NT2/D1 (cell line): Measurements from ENCODE around the gene ST6GALNAC6.
"Not testable (repeated sequence)": the region's sequence is repeated elsewhere in the genome, so short reads cannot be mapped to it uniquely, and the experiment has no call there.

Source experiments
- DNase-seq: peaks from one replicate; pipeline ENCODE4 v3.0.0-alpha.2; 2011; ENCODE audit warnings: low read depth, low spot score
- H3K27me3 ChIP-seq: 2 replicates; pipeline ENCODE4 v1.6.0; 2011; ENCODE audit warnings: mild to moderate bottlenecking; ENCODE audit not compliant: insufficient read length, insufficient read depth
- H3K36me3 ChIP-seq: 2 replicates; pipeline ENCODE4 v1.6.1; 2011; ENCODE audit warnings: mild to moderate bottlenecking, low read length, mixed read lengths; ENCODE audit not compliant: insufficient read depth, insufficient read length
- H3K4me1 ChIP-seq: 2 replicates; pipeline ENCODE4 v1.5.1; 2011; ENCODE audit not compliant: insufficient read depth, insufficient read length
- H3K4me3 ChIP-seq: 2 replicates; pipeline ENCODE4 v1.5.1; 2011; ENCODE audit warnings: low read depth; ENCODE audit not compliant: insufficient read length
- H3K9ac ChIP-seq: 2 replicates; pipeline ENCODE4 v1.6.0; 2011; ENCODE audit warnings: low read depth; ENCODE audit not compliant: insufficient read length
- H3K9me3 ChIP-seq: 2 replicates; pipeline ENCODE4 v1.5.1; 2011; ENCODE audit warnings: mild to moderate bottlenecking, low read length; ENCODE audit not compliant: insufficient read depth
- SUZ12 ChIP-seq: IDR thresholded peaks from 2 replicates; pipeline ENCODE4 v1.6.1; 2011; ENCODE audit not compliant: insufficient read length, insufficient read depth; ENCODE audit errors: extremely low read depth
- YY1 ChIP-seq: IDR thresholded peaks from 2 replicates; pipeline ENCODE4 v1.6.1; 2011; ENCODE audit not compliant: insufficient read length, insufficient read depth
- ZNF274 ChIP-seq: IDR thresholded peaks from 2 replicates; pipeline ENCODE4 v1.6.1; 2011; ENCODE audit warnings: mild to moderate bottlenecking, low read depth, low read length

The ST6GALNAC6 gene

DNA sequence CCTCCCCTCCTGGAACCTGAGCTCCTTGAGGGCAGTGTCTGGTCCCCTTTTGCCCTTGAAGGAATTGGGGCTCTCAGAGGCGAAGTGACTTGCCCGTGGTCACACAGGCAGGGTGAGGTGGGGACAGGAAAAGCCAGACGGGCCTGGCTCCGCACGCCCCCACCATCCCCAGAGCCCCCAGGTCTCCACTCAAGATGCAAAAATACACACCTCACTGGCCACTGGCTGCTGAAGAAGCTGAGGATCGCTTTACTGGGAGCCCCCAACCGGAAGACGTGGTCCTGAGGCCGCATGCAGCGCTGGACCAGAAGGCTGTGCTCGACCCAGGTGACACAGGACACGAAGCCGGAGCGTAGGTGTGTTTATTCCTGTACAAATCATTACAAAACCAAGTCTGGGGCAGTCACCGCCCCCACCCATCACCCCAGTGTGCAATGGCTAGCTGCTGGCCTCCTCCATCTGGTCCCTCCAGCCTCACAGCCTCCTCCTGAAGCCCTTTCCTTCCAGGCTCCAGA is 14.4 kb downstream of the ST6GALNAC6 start:
- TF ChIP-seq ZNF274: no peak
- TF ChIP-seq YY1: no peak
- no peak for TF ChIP-seq SUZ12
- Histone ChIP-seq H3K4me1 (peaks cover 19% of the 10 kb centered on the region), H3K27me3 (no peaks in the 10 kb centered on the region), H3K9ac (peak overlapping the region; percentile 26), H3K9me3 (no peaks in the 10 kb centered on the region), H3K4me3 (no peak overlapping the region), H3K36me3 (peaks cover 19% of the 10 kb centered on the region)
- DNase-seq: no peak

- Histone ChIP-seq H3K9me3 (no peaks in the 10 kb centered on the region), H3K9ac (peak overlapping the region; percentile 6), H3K4me1 (peaks cover 19% of the 10 kb centered on the region), H3K4me3 (no peak overlapping the region), H3K27me3 (no peaks in the 10 kb centered on the region), H3K36me3 (peaks cover 16% of the 10 kb centered on the region)
- TF ChIP-seq YY1: no peak
- no peak for TF ChIP-seq SUZ12
- no peak for TF ChIP-seq ZNF274
- no peak for DNase-seq
These were observed 14.9 kb downstream of the ST6GALNAC6 start for GRCh38 chr9:127884427-127884911.

DNA sequence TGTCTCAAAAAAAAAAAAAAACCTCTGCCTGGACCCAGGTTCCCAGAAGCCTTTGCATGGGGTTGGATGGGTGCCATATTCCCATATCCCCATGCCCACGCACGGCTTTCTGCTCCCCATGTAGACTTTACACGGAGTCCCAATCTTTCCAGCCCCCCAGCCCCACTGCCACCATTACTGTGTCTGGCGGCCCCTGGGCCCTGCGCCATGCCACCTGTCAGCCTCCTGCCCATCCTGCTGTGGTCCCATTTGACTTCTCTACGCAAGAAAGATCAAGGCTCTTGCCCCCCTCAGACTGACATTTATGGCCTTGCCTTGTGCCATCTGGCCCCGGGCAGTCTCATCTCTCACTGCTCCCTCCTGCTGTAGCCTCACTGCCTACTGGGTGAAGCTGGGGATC is 15.4 kb downstream of the ST6GALNAC6 start:
- Histone ChIP-seq H3K27me3 (no peaks in the 10 kb centered on the region), H3K36me3 (peaks cover 16% of the 10 kb centered on the region), H3K9ac (peak overlapping the region; percentile 5), H3K9me3 (no peaks in the 10 kb centered on the region), H3K4me1 (peaks cover 19% of the 10 kb centered on the region), H3K4me3 (no peak overlapping the region)
- DNase-seq: no peak
- TF ChIP-seq YY1 (no peak), ZNF274 (no peak), SUZ12 (no peak)

DNA sequence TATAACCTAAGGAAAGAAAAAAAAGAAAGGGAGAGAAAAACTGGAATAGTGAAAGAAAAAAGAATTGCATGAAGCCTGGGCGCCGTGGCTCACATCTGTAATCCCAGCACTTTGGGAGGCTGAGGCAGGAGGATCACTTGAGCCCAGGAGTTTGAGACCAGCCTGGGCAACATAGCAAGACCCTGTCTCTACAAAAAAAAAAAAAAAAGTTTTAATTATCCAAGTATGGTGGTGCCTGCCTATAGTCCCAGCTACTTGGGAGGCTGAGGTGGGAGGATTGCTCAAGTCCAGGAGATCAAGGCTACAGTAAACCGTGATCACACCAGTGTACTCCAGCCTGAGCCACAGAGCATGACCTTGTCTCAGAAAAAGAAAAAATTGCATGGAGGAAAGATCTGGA is 17.7 kb downstream of the ST6GALNAC6 start:
- H3K36me3 ChIP-seq, H3K9me3 ChIP-seq, H3K27me3 ChIP-seq, DNase-seq, H3K9ac ChIP-seq, H3K4me3 ChIP-seq: not testable (repeated sequence)
- H3K4me1 ChIP-seq: peaks cover 29% of the 10 kb centered on the region

GRCh38 chr9:127880143-127880542 is 19.3 kb downstream of the ST6GALNAC6 start:
- H3K4me1 ChIP-seq: peaks cover 31% of the 10 kb centered on the region
- H3K4me3 ChIP-seq: no peak overlapping the region
- no peaks in the 10 kb centered on the region for H3K27me3 ChIP-seq

DNA sequence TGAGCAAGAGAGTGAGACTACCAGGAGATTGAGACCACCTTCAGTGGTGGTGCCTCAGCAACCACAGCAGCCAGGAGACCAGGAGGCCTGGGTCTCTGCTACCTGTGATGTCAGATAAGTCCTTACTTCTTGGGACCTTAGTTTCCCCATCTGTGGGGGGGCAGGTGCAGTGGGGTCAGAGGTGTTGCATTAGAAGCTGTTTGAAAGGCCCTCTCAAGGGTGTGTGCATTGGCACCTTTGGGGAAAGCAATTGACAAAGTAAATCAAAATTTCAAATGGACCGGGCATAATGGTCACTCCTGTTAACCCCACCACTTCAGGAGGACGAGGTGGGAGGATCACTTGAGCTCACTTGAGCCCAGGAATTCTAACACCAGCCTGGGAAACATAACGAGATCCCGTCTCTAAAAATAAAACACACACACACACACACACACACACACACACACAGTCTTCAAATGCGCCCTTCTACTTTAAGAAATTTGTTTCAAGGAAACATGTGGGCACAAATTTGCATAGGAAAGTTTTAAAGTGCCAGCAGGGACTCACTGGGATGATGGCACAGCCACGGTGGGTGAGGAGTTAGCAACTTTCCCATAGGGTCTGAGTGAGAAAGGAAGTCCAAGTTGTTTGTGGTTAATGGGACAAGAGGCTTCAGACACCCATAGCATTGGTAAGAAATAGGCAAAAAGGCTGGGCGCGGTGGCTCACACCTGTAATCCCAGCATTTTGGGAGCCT is 20.6 kb downstream of the ST6GALNAC6 start:
- TF ChIP-seq ZNF274: no peak
- TF ChIP-seq YY1: no peak
- no peak for TF ChIP-seq SUZ12
- H3K4me1 ChIP-seq: peaks cover 29% of the 10 kb centered on the region
- peaks cover 8% of the 10 kb centered on the region for H3K36me3 ChIP-seq
- DNase-seq: no peak
- H3K27me3 ChIP-seq: no peaks in the 10 kb centered on the region
- no peak overlapping the region for H3K9ac ChIP-seq
- no peak overlapping the region for H3K4me3 ChIP-seq
- no peaks in the 10 kb centered on the region for H3K9me3 ChIP-seq

More at GRCh38 chr9:127880143-127880542, 19.3 kb downstream of the ST6GALNAC6 start:
- no peak overlapping the region for H3K9ac ChIP-seq
- DNase-seq: no peak
- no peaks in the 10 kb centered on the region for H3K9me3 ChIP-seq
- no peak for TF ChIP-seq ZNF274
- no peak for TF ChIP-seq SUZ12
- TF ChIP-seq YY1: no peak
- no peaks in the 10 kb centered on the region for H3K36me3 ChIP-seq

DNA sequence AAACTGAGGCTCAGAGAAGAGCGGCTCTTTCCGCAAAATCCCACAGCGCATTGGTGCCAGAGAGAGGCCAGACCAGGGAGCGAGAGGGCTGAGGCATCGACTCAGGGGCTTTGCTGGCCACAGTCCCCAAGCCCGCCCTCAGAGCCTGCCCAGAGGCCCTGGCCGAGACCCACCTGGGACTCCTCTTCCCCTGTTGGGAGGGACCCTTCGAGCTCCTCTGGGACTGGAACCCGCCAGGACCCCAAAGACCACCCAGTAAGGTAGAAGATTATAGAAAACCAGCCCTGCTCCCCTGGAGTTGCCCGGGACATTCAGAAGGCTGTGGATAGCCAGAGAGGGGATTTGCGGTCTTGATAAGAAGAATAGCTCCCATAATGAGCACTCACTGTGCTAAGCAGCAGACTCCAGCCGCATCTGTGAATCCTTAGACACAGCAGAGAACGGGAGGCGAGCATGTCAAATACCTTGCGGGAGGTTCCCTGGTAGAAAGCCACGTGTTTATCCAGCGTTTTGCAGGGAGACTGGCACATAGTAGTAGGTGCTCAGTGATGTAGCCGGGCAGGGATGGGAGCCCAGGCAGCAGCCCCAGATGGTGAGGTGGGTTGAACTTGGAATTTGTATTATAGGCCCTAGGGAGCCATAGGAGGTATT is 21.3 kb downstream of the ST6GALNAC6 start:
- Histone ChIP-seq H3K4me1 (peaks cover 29% of the 10 kb centered on the region), H3K9me3 (no peaks in the 10 kb centered on the region), H3K36me3 (peaks cover 15% of the 10 kb centered on the region), H3K4me3 (peak overlapping the region; percentile 53), H3K9ac (peak overlapping the region; percentile 88), H3K27me3 (no peaks in the 10 kb centered on the region)
- no peak for DNase-seq
- TF ChIP-seq ZNF274 (no peak), SUZ12 (no peak), YY1 (no peak)
